ENCODE measurements around the gene SNAPC5. TPM values are rescaled to one million over a fixed set of nuclear protein-coding genes. Genes with fewer than 3 reads are reported as not detected.

The SNAPC5 gene
- total and polyA plus RNA-seq, 2 experiments from 2014 or later, result 21.2 to 43.2 TPM

DNA sequence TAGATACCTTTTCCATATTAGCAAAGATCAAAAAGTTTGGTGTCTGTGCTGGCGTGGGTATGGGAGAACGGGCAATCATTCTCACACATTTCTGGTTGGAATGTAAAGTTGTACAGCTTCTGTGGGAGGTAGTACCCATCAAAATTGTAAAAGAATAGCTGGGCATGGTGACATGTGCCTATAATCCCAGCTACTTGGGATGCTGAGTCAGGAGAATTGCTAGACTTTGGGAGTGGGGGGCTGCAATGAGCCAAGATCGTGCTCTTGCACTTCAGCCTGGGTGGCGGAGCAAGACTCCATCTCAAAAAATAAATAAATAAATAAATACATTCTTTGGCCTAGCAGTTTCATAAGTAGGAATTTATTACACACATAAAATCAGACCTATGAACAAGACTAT is 45.3 kb upstream of the SNAPC5 start (continued):
- TF ChIP-seq, protein P1, sequence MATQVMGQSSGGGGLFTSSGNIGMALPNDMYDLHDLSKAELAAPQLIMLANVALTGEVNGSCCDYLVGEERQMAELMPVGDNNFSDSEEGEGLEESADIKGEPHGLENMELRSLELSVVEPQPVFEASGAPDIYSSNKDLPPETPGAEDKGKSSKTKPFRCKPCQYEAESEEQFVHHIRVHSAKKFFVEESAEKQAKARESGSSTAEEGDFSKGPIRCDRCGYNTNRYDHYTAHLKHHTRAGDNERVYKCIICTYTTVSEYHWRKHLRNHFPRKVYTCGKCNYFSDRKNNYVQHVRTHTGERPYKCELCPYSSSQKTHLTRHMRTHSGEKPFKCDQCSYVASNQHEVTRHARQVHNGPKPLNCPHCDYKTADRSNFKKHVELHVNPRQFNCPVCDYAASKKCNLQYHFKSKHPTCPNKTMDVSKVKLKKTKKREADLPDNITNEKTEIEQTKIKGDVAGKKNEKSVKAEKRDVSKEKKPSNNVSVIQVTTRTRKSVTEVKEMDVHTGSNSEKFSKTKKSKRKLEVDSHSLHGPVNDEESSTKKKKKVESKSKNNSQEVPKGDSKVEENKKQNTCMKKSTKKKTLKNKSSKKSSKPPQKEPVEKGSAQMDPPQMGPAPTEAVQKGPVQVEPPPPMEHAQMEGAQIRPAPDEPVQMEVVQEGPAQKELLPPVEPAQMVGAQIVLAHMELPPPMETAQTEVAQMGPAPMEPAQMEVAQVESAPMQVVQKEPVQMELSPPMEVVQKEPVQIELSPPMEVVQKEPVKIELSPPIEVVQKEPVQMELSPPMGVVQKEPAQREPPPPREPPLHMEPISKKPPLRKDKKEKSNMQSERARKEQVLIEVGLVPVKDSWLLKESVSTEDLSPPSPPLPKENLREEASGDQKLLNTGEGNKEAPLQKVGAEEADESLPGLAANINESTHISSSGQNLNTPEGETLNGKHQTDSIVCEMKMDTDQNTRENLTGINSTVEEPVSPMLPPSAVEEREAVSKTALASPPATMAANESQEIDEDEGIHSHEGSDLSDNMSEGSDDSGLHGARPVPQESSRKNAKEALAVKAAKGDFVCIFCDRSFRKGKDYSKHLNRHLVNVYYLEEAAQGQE (IDR thresholded peaks at IDR 0.05; ENCODE audit: unreplicated experiment), result no peak
- no peak for TF ChIP-seq EZH2phosphoT487 (IDR thresholded peaks at IDR 0.05; ENCODE audit: unreplicated experiment)
- TF ChIP-seq, protein P2, sequence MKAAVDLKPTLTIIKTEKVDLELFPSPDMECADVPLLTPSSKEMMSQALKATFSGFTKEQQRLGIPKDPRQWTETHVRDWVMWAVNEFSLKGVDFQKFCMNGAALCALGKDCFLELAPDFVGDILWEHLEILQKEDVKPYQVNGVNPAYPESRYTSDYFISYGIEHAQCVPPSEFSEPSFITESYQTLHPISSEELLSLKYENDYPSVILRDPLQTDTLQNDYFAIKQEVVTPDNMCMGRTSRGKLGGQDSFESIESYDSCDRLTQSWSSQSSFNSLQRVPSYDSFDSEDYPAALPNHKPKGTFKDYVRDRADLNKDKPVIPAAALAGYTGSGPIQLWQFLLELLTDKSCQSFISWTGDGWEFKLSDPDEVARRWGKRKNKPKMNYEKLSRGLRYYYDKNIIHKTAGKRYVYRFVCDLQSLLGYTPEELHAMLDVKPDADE (IDR thresholded peaks at IDR 0.05), result no peak
- TF ChIP-seq STAT1 (IDR thresholded peaks at IDR 0.05; ENCODE audit: unreplicated experiment), result no peak
- no peak for TF ChIP-seq JUNB (IDR thresholded peaks at IDR 0.05; ENCODE audit: unreplicated experiment)
- no peak for TF ChIP-seq EZH2 (IDR thresholded peaks at IDR 0.05; ENCODE audit: low read depth, unreplicated experiment)
- TF ChIP-seq, protein P3, sequence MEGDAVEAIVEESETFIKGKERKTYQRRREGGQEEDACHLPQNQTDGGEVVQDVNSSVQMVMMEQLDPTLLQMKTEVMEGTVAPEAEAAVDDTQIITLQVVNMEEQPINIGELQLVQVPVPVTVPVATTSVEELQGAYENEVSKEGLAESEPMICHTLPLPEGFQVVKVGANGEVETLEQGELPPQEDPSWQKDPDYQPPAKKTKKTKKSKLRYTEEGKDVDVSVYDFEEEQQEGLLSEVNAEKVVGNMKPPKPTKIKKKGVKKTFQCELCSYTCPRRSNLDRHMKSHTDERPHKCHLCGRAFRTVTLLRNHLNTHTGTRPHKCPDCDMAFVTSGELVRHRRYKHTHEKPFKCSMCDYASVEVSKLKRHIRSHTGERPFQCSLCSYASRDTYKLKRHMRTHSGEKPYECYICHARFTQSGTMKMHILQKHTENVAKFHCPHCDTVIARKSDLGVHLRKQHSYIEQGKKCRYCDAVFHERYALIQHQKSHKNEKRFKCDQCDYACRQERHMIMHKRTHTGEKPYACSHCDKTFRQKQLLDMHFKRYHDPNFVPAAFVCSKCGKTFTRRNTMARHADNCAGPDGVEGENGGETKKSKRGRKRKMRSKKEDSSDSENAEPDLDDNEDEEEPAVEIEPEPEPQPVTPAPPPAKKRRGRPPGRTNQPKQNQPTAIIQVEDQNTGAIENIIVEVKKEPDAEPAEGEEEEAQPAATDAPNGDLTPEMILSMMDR (conservative IDR thresholded peaks at IDR 0.05; ENCODE audit: low read depth in 2 of 2), result no peak
- no peak for TF ChIP-seq POLR2AphosphoS5 (IDR thresholded peaks at IDR 0.05; ENCODE audit: low read depth)
- no peak for TF ChIP-seq NANOG (IDR thresholded peaks at IDR 0.05; ENCODE audit: borderline replicate concordance)
- TF ChIP-seq ZNF114 (CRISPR knock-in tag; IDR thresholded peaks at IDR 0.05), result no peak
- TF ChIP-seq CREB1 (CRISPR knock-in tag; IDR thresholded peaks at IDR 0.05; ENCODE audit: low read depth), result no peak
- TF ChIP-seq ZNF331 (CRISPR knock-in tag; IDR thresholded peaks at IDR 0.05; ENCODE audit: low read depth), result no peak

DNA sequence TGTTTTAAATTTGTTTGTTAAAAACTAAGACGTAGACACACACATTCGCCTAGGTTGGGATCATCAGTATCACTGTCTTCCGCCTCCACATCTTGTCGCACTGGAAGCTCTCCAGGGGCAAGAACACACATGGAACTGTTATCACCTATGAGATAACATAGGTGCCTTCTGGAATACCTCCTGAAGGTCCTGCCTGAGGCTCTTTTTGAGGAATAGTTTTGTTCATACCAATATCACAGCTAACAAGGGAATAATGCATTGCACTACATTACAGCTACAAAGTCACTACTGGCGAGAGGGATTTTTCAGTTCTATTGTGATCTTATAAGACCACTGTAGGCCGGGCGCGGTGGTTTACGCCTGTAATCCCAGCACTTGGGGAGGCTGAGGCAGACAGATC is 37.5 kb upstream of the SNAPC5 start:
- peaks cover 39% of the 10 kb centered on the region for H3K36me3 Mint-ChIP-seq (ENCODE audit: low read depth)
- no peaks in the 10 kb centered on the region for H3K4me1 Mint-ChIP-seq
- H4K20me1 ChIP-seq (replicated peaks; ENCODE audit: insufficient read depth), result peaks cover 4% of the 10 kb centered on the region; the same call in 1 of the 2 replicates
- H3K4me3 Mint-ChIP-seq, result no peak overlapping the region
- no peak for ATAC-seq
- no peaks in the 10 kb centered on the region for H3K79me2 ChIP-seq (replicated peaks; ENCODE audit: insufficient read depth)
- no peaks in the 10 kb centered on the region for H3K9me3 Mint-ChIP-seq
- H3K27me3 Mint-ChIP-seq (ENCODE audit: insufficient read depth, low read depth, poor library complexity), result no peaks in the 10 kb centered on the region
- H3K36me3 ChIP-seq (ENCODE audit: insufficient read depth), result peaks cover 44% of the 10 kb centered on the region
- no peak overlapping the region for H3K27ac ChIP-seq (ENCODE audit: low read depth)
- 0 out of 2 replicates have a peak, but pooled peaks cover 2% of the 10 kb centered on the region for H3F3A ChIP-seq (replicated peaks; ENCODE audit: low read depth)
- no peak overlapping the region for H3K27ac Mint-ChIP-seq
- H3K27me3 ChIP-seq (ENCODE audit: insufficient read depth), result no peaks in the 10 kb centered on the region
- no peaks in the 10 kb centered on the region for H3K4me1 ChIP-seq (ENCODE audit: insufficient read depth)
- no peak overlapping the region for H3K4me2 ChIP-seq
- TF ChIP-seq, protein P2 (IDR thresholded peaks at IDR 0.05), result no peak
- TF ChIP-seq CREB1 (CRISPR knock-in tag; IDR thresholded peaks at IDR 0.05; ENCODE audit: low read depth), result no peak
- TF ChIP-seq STAT1 (IDR thresholded peaks at IDR 0.05; ENCODE audit: unreplicated experiment), result no peak
- TF ChIP-seq, protein P3 (conservative IDR thresholded peaks at IDR 0.05; ENCODE audit: low read depth in 2 of 2), result no peak
- TF ChIP-seq, protein P1 (IDR thresholded peaks at IDR 0.05; ENCODE audit: unreplicated experiment), result no peak
- TF ChIP-seq NANOG (IDR thresholded peaks at IDR 0.05; ENCODE audit: borderline replicate concordance), result no peak
- TF ChIP-seq EZH2phosphoT487 (IDR thresholded peaks at IDR 0.05; ENCODE audit: unreplicated experiment), result no peak
- no peak overlapping the region for H2AFZ ChIP-seq
- no peak overlapping the region for H3K4me3 ChIP-seq
- DNase-seq (ENCODE audit: low spot score), result no peak
- H3K9me2 ChIP-seq (ENCODE audit: insufficient read depth), result no peaks in the 10 kb centered on the region
